Right forelimb (tissue), 1 donor: ENCODE measurements around the gene MSMP.
A peak's percentile ranks its signal among the peaks of the same experiment; 100 is the strongest.

Experiments used
- DNase-seq: peaks from one replicate; pipeline ENCODE4 v3.0.0-alpha.2; 2018

The MSMP gene

GRCh38 chr9:35771075-35771433 is 17.0 kb upstream of the MSMP start:
- DNase-seq: no peak

DNA sequence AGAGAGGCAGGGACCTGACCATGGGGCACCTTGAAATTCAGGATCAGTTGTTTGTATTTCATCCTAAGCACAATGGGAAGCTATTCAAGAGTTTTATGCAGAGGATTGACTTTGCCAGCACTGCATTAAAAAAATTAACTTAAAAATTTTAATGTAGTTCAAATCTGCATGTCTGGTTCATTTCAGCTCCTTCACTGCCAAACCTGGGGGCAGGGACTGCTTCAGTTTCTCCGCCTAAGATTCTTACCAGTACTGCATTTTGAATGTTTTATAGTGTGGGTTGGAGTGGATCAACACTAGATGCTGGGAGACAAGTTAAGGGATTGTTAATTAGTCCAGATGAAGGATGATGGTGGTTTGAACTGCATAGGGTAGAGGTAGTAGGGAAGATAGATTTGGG is 15.7 kb upstream of the MSMP start:
- no peak for DNase-seq

- DNase-seq: no peak
Measured at GRCh38 chr9:35767458-35767857, 13.4 kb upstream of the MSMP start.

DNA sequence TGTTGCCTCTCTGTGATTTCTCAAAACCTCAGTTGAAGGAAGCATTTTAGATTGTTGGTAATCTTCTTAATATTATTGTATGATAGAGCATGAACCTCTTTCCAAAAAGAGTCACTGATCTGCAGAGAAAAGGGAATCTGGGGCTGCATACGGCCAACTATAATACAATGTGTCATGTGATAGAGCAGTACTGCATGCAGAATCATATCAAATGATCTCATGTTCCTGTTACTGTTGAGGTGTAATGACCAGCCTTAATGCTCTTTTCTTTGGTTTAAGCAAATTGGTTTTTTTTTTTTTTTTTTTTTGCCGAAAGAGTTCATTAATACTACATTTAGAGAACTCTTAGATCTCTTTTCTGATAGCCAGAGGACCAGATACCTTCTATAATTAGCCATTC is 12.9 kb upstream of the MSMP start:
- DNase-seq: no peak

GRCh38 chr9:35763803-35764202 is 9.7 kb upstream of the MSMP start:
- no peak for DNase-seq

GRCh38 chr9:35763181-35763580 is 9.1 kb upstream of the MSMP start:
- DNase-seq: no peak

- no peak for DNase-seq
Measured at GRCh38 chr9:35760651-35761050, 6.6 kb upstream of the MSMP start.

GRCh38 chr9:35759795-35760194 is 5.7 kb upstream of the MSMP start:
- DNase-seq: no peak

- no peak for DNase-seq
Measured at GRCh38 chr9:35758475-35759050, 4.5 kb upstream of the MSMP start.

GRCh38 chr9:35757892-35758275 is 3.8 kb upstream of the MSMP start:
- DNase-seq: no peak

- peak; percentile 67 for DNase-seq
Measured at GRCh38 chr9:35757226-35757891, 3.3 kb upstream of the MSMP start.

DNA sequence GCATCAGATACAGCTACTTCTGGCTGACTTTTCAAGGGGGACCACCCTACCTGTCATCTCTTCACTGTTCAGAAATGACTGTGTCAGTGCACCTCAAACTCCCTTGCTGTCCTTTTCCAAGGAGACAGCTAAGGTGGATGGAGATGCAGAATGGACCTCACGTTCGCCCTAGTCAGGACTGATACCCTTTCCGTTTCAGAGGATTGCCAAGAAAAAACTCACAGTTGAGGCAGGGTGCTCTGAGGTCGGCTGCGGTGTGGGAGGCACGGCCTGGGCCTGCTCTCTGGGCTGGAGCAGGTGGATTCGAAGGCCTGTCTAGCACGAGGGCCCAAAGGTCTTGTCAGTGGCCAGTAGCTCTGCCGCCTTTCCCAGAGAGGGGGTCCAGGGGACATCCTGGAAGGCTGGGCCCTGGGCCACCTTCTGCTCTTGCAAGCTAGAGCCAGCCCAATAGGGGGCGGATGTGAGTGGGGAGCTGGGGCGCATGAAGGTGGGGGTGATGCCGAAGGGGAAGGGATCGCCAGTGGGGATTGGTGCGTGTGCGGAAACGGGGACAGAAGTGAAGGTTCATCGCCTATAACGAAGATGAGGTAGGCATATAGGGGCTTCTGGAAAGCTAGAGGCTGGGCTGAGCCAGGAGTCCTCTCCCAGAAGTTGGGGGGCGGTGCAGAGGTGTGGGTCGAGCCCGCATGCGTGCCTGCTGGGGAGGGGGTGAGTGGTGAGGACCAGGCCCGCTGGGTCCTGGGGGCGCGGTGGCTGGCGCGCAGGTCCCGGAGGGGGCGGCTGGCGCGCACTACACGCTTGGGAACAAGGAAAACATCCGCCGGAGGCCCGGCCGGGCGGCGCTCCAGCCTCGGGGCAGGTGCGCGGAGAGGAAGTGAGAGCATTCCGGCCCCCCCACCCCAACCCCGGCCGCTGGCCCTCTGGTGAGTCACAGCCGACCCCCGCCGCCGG is 2.5 kb upstream of the MSMP start:
- DNase-seq: peak; percentile 82

DNA sequence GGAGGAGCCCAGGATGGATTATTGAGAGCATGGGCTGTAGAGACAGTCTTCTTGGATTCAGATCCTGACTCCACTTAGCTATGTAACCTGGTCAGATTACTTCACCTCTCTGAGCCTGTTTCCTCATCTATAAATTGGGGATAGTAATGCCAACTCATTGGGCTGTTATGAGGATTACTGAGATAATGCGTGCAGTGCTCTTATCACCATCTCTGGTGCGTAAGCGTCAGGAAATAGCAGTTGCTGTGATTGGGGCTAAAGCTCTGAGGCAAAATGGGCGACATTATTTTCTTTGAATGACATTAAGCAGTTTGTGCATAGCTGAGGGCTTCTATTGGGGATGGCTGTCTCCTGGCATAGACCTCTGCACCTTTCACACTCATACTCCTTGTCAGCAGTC is 995 bp upstream of the MSMP start:
- DNase-seq: no peak

DNA sequence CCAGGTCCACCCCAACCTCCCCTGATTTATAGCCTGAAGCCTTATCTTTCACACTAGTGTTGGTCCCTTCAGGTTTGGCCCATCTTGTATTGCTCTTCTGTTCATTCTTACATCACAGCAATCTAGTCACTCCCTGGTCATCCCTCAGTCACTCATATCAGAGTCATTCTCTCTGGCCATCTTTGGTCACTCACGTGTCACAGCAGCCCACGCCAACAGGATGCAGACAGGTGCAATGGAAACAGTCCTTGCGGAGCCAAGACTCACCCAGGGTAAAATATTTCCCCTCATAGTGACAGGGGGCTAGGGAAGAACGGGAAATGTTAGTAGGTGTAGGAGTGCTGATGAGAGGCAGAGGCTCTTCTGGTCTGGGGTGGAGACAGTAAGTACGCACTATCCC is 610 bp downstream of the MSMP start:
- no peak for DNase-seq

GRCh38 chr9:35750256-35750531 is 3.9 kb downstream of the MSMP start:
- no peak for DNase-seq

DNA sequence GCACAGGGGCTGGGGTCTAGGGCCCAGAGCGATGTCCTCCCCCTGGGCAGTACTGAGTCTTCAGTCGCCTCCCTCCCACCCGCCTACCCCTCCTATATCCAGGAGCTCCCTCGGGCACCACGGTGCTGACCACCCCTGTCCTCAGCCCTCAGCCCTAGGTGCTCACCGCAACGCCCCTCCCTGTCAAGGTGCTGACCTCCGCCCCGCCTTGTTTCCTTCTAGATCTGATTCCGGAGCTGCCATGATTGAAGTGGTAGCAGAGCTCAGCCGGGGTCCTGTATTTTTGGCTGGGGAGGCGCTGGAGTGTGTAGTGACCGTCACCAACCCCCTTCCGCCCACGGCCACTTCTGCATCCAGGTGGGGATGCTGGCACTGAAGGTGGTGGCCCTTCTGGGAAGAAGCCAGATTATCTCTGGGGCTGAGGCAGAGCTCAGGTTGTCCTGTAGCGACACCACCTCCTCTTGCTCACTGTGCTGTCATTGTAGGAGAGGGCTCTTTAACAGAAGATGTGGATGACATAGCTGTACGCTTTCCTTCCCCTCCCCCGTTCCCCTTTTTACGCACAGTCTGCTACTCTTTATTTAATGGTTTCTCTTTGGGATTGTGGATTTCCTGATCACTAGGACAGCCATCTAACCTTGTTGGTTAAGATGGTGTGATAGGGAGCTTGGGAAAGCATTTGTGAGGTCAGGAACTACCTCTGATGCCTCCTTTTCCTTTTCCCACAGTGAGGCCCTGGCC is 4.4 kb downstream of the MSMP start:
- no peak for DNase-seq

DNA sequence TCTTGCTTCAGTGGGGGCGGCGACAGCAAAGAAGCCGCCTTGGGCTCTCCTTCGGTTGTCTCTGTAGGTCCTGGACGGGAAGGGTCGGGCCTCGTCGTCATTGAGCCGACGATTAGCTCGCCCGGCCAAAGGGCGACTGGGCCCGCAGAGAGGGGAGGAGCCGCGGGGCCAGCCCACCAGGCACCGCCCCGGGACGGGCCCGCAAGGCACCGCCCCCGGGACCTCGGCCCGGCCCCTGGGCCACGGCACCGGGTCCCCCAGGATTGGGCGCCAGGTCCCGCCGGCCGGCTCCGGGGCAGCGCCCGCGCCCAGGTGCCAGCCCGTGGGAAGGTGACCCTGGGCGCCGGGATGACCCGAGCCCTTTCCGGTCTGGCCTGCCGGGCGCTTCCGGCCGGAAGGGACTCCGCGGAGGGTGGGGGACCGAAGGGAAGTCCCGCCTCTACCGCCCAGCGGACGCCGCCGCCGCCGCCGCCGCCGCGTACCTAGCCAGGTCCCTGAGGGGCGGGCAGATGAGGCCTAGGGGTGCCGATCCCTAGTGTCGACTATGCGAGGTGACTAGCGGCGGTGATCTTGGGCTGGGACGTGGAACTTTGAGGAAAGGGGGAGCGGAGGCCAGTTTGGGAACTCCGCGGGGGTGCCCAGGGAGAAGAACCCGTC is 5.1 kb downstream of the MSMP start, which contains the start of the genes GBA2 and RGP1:
GBA2 (minus strand) TSS at position 371 of the 657 bp plus-strand sequence. CDS start 524 bp downstream, outside the sequence.
RGP1 (plus strand) TSS at position 430 of the 657 bp plus-strand sequence. CDS start 469 bp downstream, outside the sequence.
- DNase-seq: peak; percentile 87

DNA sequence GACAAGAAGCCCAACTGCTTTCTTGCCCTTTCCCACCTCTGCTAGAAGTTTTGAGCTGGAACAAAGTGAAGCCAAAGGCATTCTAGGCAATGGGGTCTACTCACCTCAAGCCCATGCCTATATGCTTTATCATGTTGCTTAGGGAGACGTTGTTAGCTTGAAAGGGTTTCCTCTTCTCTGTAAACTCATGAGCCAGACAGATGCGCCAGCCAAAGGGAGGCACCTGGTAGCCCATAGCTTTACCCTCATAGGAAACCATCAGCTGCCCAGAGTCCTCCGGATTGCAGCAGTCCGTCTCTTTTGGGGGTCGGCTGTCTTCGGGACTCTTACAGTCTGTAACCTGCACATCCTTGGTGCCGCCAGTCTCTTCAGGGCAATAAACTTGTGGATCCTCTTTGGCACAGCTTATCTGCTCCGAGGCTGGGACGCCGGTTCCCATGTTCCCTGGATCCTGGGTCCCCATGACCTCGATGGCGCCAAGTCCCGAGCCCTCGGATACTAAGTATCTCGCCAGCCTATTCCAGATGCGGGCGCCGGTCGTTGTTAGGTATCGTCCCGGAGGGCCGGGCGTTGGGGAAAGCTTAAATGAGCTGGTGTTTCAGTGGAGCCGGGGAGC is 5.7 kb downstream of the MSMP start:
- no peak for DNase-seq

DNA sequence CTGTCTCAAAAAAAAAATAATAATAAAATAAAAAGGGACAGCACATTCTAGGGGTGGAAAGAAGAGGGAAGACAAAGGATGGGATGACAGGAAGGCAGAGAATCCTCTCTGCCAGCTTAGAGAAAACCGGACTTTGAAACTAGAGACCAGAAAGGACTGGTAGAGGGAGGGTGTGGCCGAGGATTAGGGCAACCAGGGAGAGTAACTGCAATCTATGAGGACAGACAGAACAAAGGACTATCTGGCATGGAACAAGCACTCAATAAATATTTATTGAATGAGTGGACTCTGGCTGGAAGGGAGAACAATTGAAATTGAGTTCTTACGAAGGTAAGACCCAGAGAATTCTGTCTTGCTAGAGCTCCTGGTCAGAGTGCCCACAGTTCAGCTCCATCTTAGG is 7.5 kb downstream of the MSMP start:
- no peak for DNase-seq

DNA sequence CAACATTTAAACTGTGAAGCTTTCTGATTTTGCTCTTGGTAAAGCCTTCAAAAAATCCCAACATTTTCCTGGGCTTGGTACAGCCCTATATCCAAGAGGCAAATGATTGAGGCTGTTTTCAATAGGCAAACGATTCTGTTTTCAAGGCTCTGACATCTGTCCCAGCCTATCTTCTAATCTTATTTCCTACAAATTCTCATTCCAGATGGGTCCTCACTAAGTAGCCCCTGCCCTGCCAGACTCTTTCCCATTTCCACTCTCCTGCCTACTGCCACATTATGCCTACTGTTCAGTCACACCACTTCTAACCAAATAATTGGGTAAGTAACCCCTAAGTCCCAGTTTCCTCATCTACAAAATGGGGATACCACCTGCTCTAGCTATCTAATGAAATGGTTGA is 8.5 kb downstream of the MSMP start:
- DNase-seq: no peak

DNA sequence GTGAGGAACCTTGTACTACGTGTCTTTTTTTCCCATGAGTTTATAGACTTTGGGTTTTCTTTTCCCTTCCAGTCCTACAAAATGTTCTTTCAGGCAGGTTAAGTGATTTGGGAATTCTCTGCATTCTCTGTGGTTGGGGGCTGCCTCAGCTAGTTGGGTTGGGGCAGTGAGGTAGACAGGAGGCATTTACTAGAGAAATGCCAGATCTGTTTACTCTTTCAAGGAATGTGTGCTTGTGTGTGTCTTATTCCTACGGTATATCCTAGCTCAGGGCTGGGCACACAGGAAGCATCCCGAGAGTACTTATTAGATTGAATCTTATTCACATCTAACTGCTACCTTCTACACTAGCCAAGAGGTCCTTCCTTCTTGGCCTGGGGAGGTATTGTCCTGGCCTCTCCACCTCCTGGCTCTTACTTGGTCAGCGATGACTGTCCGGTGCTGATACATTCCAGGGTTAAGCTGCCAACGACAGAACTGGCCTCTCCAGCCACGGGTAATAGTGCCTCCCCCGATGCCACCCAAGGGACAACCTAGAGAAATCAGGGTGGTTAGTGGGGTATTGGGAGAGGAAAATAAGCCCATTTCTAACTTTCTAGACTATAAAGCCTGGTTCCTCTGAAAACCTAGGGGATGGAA is 10.1 kb downstream of the MSMP start:
- DNase-seq: no peak

GRCh38 chr9:35743452-35743851 is 10.6 kb downstream of the MSMP start:
- no peak for DNase-seq
